CD4-positive, alpha-beta memory T cell (primary cell): ENCODE measurements around the gene ZFYVE28. TPM values are rescaled to one million over a fixed set of nuclear protein-coding genes. Genes with fewer than 3 reads are reported as not detected.

Experiments
- CTCF ChIA-PET: fragments of 350-600 bp; sonication (Branson Sonifier 250); formaldehyde crosslinking; loops from one replicate; lab custom pipeline; 2021; ENCODE audit warnings: inconsistent platforms; ENCODE audit not compliant: partially characterized antibody; lab: Charles Lee
- POLR2A ChIA-PET: fragments of 350-600 bp; sonication (Branson Sonifier 250); formaldehyde crosslinking; loops from one replicate; lab custom pipeline; 2021; ENCODE audit not compliant: partially characterized antibody; lab: Charles Lee
- DNase-seq, 5 donors: peaks; one replicate each; pipeline versions ENCODE4 v3.0.0 to v3.0.0-alpha.2; 2020 to 2022; ENCODE audit warnings: mixed read lengths in 1 of 5
- H3K27ac ChIP-seq: one replicate; pipeline ENCODE4 v1.7.0; 2013; ENCODE audit warnings: low read depth, low read length
- H3K27me3 ChIP-seq: 2 replicates; pipeline ENCODE4 v1.7.0; 2013; ENCODE audit warnings: mild to moderate bottlenecking, low read length, moderate library complexity; ENCODE audit not compliant: insufficient read depth
- H3K36me3 ChIP-seq: 2 replicates; pipeline ENCODE4 v1.7.0; 2013; ENCODE audit warnings: mild to moderate bottlenecking, low read length, moderate library complexity; ENCODE audit not compliant: insufficient read depth
- H3K4me1 ChIP-seq: 2 replicates; pipeline ENCODE4 v1.7.0; 2013; ENCODE audit warnings: mild to moderate bottlenecking, low read length, moderate library complexity; ENCODE audit not compliant: insufficient read depth
- H3K4me3 ChIP-seq, 2 donors: one replicate each; pipeline ENCODE4 v1.7.0; 2013; ENCODE audit warnings: low read length in 2 of 2, mild to moderate bottlenecking in 1 of 2
- H3K9me3 ChIP-seq, 2 donors: one replicate each; pipeline ENCODE4 v1.7.0; 2013; ENCODE audit warnings: low read length in 2 of 2, control low read depth in 1 of 2; ENCODE audit not compliant: control insufficient read depth in 1 of 2
- H3K27ac Mint-ChIP-seq, 7 donors: one replicate each; pipeline ENCODE4 v1.8.0; 2020 to 2021; ENCODE audit warnings: mixed read lengths in 7 of 7, mild to moderate bottlenecking in 6 of 7, inconsistent platforms in 3 of 7, moderate library complexity in 3 of 7
- H3K27me3 Mint-ChIP-seq, 2 donors: one replicate each; pipeline ENCODE4 v1.8.0; 2020 to 2021; ENCODE audit warnings: mixed read lengths in 2 of 2
- H3K36me3 Mint-ChIP-seq, 2 donors: one replicate each; pipeline ENCODE4 v1.8.0; 2020 to 2021; ENCODE audit warnings: mixed read lengths in 2 of 2, inconsistent platforms in 1 of 2, mild to moderate bottlenecking in 1 of 2
- H3K4me1 Mint-ChIP-seq, 4 donors: one replicate each; pipeline ENCODE4 v1.8.0; 2020 to 2021; ENCODE audit warnings: mixed read lengths in 4 of 4, mild to moderate bottlenecking in 1 of 4
- H3K4me3 Mint-ChIP-seq, 8 donors: one replicate each; pipeline ENCODE4 v1.8.0; 2020 to 2021; ENCODE audit warnings: mixed read lengths in 8 of 8, mild to moderate bottlenecking in 7 of 8, moderate library complexity in 6 of 8, inconsistent platforms in 3 of 8
- H3K9me3 Mint-ChIP-seq, 8 donors: one replicate each; pipeline ENCODE4 v1.8.0; 2020 to 2021; ENCODE audit warnings: mixed read lengths in 8 of 8, mild to moderate bottlenecking in 5 of 8, inconsistent platforms in 3 of 8, moderate library complexity in 1 of 8
- intact Hi-C: fragments of 100-400 bp; cut with micrococcal nuclease; formaldehyde crosslinking; loops from one replicate; pipeline ENCODE4 v1.15.1; 2023
- polyA plus RNA-seq, 2 donors: library from polyadenylated mRNA; unstranded; fragments of 300-500 nt; fragmentation: Illumina TruSeq; gene quantifications; one replicate each; pipeline ENCODE4 v1.2.3, GENCODE V29; 2021
- total RNA-seq, 2 experiments: library from RNA; stranded (reverse); gene quantifications; one replicate each; pipeline ENCODE4 v1.2.3, GENCODE V29; 2021

The ZFYVE28 gene
- total and polyA plus RNA-seq, 4 experiments from 2014 or later = 13.1 to 31.8 (median 23.8) TPM

DNA sequence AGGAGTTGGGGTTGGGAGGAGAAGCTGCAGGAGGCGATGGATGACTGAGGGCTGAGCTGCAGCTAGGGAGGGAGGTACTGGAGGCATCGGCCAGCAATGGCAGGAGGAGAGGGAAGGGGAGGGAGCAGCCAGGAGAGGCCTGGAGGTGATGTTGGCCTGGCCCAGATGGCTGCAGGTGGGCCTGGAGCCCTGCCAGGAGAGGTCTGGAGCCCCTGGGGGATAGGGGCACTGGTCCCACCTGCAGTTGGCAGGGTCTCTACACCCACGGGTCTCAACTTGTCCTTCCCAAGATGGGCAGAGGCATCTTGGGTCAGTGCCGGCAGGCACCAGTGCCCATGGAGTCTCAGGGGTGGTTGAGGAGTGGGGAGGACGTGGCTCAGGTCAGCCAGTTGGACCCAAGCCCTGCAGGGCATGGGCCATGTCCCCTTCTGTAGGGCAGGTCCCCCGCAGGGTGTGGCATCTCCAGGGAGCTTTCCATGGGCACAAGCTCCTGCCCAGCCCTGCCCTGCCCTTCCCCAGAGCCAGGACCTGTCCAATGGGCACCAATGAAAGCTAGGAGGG is 153.9 kb downstream of the ZFYVE28 start:
- Mint-ChIP-seq H3K27me3 (no peaks in the 10 kb centered on the region), H3K4me1 (peaks cover 2 to 17% (median 5%) of the 10 kb centered on the region in 4 donors), H3K27ac (peak overlapping the region in 1 of 7 donors; percentile 83), H3K9me3 (no peaks in the 10 kb centered on the region), H3K36me3 (peaks cover 2% of the 10 kb centered on the region in 2 donors), H3K4me3 (no peak overlapping the region)
- Histone ChIP-seq H3K4me3 (no peak overlapping the region), H3K4me1 (peaks cover 28% of the 10 kb centered on the region), H3K9me3 (no peaks in the 10 kb centered on the region), H3K36me3 (no peaks in the 10 kb centered on the region), H3K27ac (no peak overlapping the region), H3K27me3 (no peaks in the 10 kb centered on the region)
- ChIA-PET CTCF (no interaction called here), POLR2A (interaction anchor here (1.7 to 1.9 kb wide), 2 partner anchors 17 to 21 kb away, joined by 5 read pairs; no protein-coding TSS in a partner anchor)
- intact Hi-C loops = no loop called here
- DNase-seq = no peak

DNA sequence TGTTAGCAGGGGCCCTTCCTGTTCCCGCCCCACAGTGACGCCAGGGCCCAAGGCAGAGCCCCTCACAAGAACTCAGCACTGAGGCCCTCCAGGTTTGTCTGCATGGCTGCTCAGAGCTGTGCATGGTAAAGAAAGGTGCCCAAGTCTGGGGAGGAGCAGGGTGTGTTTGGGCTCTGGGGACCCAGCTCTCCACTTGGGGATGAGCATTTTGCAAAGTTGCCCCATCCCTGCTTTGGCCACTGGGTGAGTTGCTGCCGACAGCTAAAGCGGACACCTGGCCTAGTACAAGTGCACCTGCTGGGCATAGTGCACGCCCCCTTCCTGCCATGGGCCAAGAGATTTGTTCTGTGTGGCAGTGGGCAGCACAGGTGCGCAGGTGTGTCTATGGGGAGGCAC is 154.5 kb downstream of the ZFYVE28 start:
- no peak for DNase-seq
- H3K4me1 ChIP-seq = peaks cover 35% of the 10 kb centered on the region
- no peak overlapping the region for H3K4me3 ChIP-seq
- H3K9me3 ChIP-seq = no peaks in the 10 kb centered on the region
- peak overlapping the region in 5 of 8 donors; percentile 29 to 83 (median 36) for H3K4me3 Mint-ChIP-seq
- H3K4me1 Mint-ChIP-seq = peaks cover 2 to 17% (median 5%) of the 10 kb centered on the region in 4 donors
- H3K27ac Mint-ChIP-seq = peak overlapping the region in 4 of 7 donors; percentile 40 to 90 (median 86)
- CTCF ChIA-PET = no interaction called here
- peaks cover 0 to 2% of the 10 kb centered on the region in 2 donors for H3K36me3 Mint-ChIP-seq
- H3K27ac ChIP-seq = no peak overlapping the region
- no peaks in the 10 kb centered on the region for H3K27me3 Mint-ChIP-seq
- POLR2A ChIA-PET = interaction anchor here (1.2 to 2.5 kb wide), 6 partner anchors 16 to 272 kb away, joined by 3 to 38 read pairs (median 6); partner anchors contain the start of genes CFAP99, FAM193A and ZFYVE28
- H3K36me3 ChIP-seq = no peaks in the 10 kb centered on the region
- H3K27me3 ChIP-seq = no peaks in the 10 kb centered on the region
- no peaks in the 10 kb centered on the region for H3K9me3 Mint-ChIP-seq
- intact Hi-C loops = loop anchor here (2.0 kb wide), 2 partner anchors 27 to 255 kb away; partner anchors contain the start of gene NELFA

DNA sequence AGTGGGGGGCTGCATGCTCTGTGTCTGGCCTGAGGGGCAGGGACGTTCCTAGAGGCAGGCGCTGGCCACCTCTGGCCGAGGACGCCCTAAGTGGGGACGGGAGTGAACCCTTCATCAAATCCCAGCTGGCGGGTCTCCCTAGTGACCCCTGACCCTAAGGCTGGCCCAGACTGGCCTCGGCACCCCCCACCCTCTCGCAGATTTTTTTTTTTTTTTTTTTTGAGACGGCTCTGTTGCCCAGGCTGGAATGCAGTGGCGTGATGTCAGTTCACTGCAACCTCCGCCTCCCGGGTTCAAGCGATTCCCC is 155.5 kb downstream of the ZFYVE28 start:
- Mint-ChIP-seq H3K36me3 (peaks cover 1 to 2% of the 10 kb centered on the region in 2 donors), H3K27me3 (no peaks in the 10 kb centered on the region), H3K9me3 (no peaks in the 10 kb centered on the region), H3K27ac (peak overlapping the region; percentile 42 to 92 (median 88)), H3K4me1 (peaks cover 2 to 19% (median 5%) of the 10 kb centered on the region in 4 donors), H3K4me3 (peak overlapping the region; percentile 64 to 93 (median 80))
- no peak for DNase-seq
- POLR2A ChIA-PET = interaction anchor here (0.6 to 4.0 kb wide), 18 partner anchors 10 to 700 kb away, joined by 3 to 63 read pairs (median 8); partner anchors contain the start of genes CFAP99, FAM193A, GRK4 and HAUS3
- H3K9me3 ChIP-seq = no peaks in the 10 kb centered on the region
- peaks cover 1% of the 10 kb centered on the region for H3K36me3 ChIP-seq
- no peaks in the 10 kb centered on the region for H3K27me3 ChIP-seq
- CTCF ChIA-PET = interaction anchor here (1.0 to 1.4 kb wide), 4 partner anchors 19 to 179 kb away, joined by 3 to 7 read pairs (median 4); no protein-coding TSS in a partner anchor
- H3K4me3 ChIP-seq = peak overlapping the region in 1 of 2 donors; percentile 70
- peak overlapping the region; percentile 89 for H3K27ac ChIP-seq
- peaks cover 41% of the 10 kb centered on the region for H3K4me1 ChIP-seq
- intact Hi-C loops = loop anchor here (1.0 to 2.0 kb wide), 8 partner anchors 19 to 273 kb away; partner anchors contain the start of genes CFAP99, FAM193A, HAUS3 and NELFA

DNA sequence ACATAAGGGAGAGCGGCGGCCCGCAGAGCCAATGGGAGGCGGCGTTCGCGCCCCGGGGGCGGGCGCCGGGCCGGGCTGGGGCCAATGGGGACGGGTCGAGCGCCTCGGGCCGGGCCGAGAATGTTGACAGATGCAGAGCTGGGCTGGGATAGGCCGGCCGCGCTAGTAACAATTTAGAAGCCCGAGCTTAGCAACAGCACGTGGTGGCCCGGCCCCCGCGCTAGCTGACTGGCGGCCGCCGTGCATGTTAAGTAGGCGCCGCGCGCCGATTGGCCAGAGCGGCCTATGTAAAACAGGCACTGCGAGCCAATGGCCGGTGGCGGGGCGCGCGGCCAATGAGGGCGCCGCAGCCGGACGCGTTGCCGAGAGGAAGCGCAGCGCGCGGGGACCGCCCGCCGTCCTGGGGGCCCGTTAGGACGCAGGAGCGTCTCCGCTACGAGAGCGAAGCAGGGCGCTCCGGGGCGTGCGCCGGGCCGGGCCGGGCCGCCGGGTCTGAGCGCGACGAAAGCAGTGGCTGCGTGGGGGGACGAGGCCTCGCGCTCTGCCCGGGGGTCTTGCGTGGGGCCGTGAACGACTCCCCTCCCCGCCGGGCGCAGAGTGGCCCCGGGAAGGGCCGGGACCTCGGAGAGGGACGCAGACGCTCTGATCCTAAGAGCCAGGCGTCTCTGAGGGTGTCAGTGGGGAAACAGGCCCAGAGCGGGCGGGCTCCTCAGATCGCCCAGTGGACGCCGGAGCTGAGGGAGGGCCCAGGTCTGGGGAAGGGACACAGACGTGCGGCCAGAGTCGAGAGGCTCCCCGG is 156.1 kb downstream of the ZFYVE28 start:
- Mint-ChIP-seq H3K9me3 (no peaks in the 10 kb centered on the region), H3K27ac (peak overlapping the region; percentile 59 to 92 (median 88)), H3K36me3 (peaks cover 4 to 5% of the 10 kb centered on the region in 2 donors), H3K27me3 (no peaks in the 10 kb centered on the region), H3K4me3 (peak overlapping the region; percentile 65 to 93 (median 82)), H3K4me1 (peaks cover 2 to 24% (median 5%) of the 10 kb centered on the region in 4 donors)
- intact Hi-C loops = loop anchor here (1.0 to 2.0 kb wide), 8 partner anchors 20 to 274 kb away; partner anchors contain the start of genes CFAP99, FAM193A, HAUS3 and NELFA
- ChIA-PET CTCF (interaction anchor here (0.6 to 1.4 kb wide), 12 partner anchors 20 to 180 kb away, joined by 3 to 9 read pairs (median 4); partner anchors contain the start of genes CFAP99 and ZFYVE28), POLR2A (interaction anchor here (0.7 to 4.0 kb wide), 26 partner anchors 9 to 701 kb away, joined by 3 to 63 read pairs (median 6); partner anchors contain the start of genes CFAP99, FAM193A, GRK4 and HAUS3)
- no peaks in the 10 kb centered on the region for H3K9me3 ChIP-seq
- H3K36me3 ChIP-seq = peaks cover 7% of the 10 kb centered on the region
- H3K4me3 ChIP-seq = peak overlapping the region in 1 of 2 donors; percentile 70
- peak; percentile 98 to 99 (median 99) for DNase-seq
- peak overlapping the region; percentile 89 for H3K27ac ChIP-seq
- H3K27me3 ChIP-seq = no peaks in the 10 kb centered on the region
- H3K4me1 ChIP-seq = peaks cover 46% of the 10 kb centered on the region

DNA sequence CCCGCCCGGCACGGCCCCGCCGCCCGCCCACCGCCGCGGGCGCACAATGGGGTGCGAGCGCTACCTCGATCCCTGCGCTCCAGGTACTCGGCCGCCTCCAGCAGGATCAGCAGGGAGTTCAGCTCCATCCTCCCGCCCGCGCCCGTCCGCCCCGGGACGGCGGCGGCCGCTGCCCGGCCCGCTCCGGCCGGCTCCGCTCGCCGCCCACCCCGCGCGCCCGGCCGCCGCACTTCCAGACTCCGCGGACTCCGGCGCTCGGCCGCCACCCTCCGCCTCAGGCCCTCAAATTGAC is 156.6 kb downstream of the ZFYVE28 start, which contains the start of gene MXD4:
Gene MXD4, minus strand, starts transcription at position 257 of the 292 bp plus-strand sequence. Its CDS starts 129 bp downstream, at position 128.
- Histone ChIP-seq H3K4me1 (peaks cover 48% of the 10 kb centered on the region), H3K27ac (peak within 1 kb of the TSS; percentile 89), H3K9me3 (no peaks in the 10 kb centered on the region), H3K4me3 (peak within 1 kb of the TSS; percentile 11 to 70), H3K27me3 (no peaks in the 10 kb centered on the region), H3K36me3 (peaks cover 7% of the 10 kb centered on the region)
- H3K36me3 Mint-ChIP-seq = peaks cover 4 to 9% of the 10 kb centered on the region in 2 donors
- no peaks in the 10 kb centered on the region for H3K9me3 Mint-ChIP-seq
- DNase-seq = no peak
- H3K4me3 Mint-ChIP-seq = peak within 1 kb of the TSS; percentile 73 to 93 (median 82)
- peaks cover 4 to 29% (median 7%) of the 10 kb centered on the region in 4 donors for H3K4me1 Mint-ChIP-seq
- ChIA-PET POLR2A (interaction anchor here (0.6 to 4.0 kb wide), 25 partner anchors 8 to 702 kb away, joined by 3 to 63 read pairs (median 7); partner anchors contain the start of genes CFAP99, FAM193A, GRK4 and HAUS3), CTCF (interaction anchor here (0.6 to 1.4 kb wide), 12 partner anchors 20 to 180 kb away, joined by 3 to 9 read pairs (median 4); partner anchors contain the start of genes CFAP99 and ZFYVE28)
- intact Hi-C loops = loop anchor here (1.0 to 2.0 kb wide), 8 partner anchors 19 to 275 kb away; partner anchors contain the start of genes CFAP99, FAM193A, HAUS3 and NELFA
- no peaks in the 10 kb centered on the region for H3K27me3 Mint-ChIP-seq
- H3K27ac Mint-ChIP-seq = peak within 1 kb of the TSS; percentile 59 to 92 (median 88)

DNA sequence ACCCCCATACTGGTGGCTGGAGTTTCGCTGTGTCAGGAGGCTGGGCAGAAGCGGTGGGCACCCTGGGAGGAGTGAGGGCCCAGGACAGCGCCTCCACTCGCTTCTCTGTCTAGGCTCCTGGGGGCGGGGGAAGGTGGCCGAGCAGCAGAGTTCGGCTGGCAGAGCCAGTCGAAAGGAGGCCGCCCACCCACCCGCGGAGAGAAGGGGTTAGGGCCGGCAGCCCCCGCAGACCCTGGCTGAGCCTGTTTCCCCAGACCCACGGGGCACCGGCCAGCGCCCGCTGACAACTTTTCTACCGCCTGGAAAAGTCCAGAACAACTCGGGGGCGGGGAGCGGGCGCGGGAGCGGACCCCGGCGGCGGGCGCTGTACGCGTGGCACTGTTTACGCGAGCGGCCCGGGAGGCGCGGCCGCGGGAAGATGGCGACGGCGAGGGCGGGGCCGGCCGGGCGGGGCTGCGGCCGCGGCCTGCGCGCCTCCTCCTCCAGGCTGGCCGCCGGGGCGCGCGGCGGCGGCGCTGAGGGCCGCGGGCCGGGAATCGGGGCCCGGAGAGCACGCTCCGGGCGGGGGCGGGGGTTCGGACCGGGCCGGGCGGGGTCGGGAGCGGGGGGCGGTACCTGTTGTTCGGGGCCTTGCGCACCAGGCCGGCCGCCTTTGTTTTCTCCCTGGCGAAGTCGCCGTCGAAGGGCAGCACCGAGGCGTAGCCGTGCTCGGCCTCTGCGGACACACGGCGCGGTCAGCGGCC is 157.2 kb downstream of the ZFYVE28 start:
- no peaks in the 10 kb centered on the region for H3K9me3 Mint-ChIP-seq
- peak overlapping the region; percentile 66 for H3K27ac ChIP-seq
- H3K36me3 Mint-ChIP-seq = peaks cover 4 to 11% of the 10 kb centered on the region in 2 donors
- peaks cover 48% of the 10 kb centered on the region for H3K4me1 ChIP-seq
- peak; percentile 54 to 68 (median 60) for DNase-seq
- intact Hi-C loops = no loop called here
- peaks cover 7% of the 10 kb centered on the region for H3K36me3 ChIP-seq
- peaks cover 4 to 30% (median 7%) of the 10 kb centered on the region in 4 donors for H3K4me1 Mint-ChIP-seq
- H3K27me3 Mint-ChIP-seq = no peaks in the 10 kb centered on the region
- peak overlapping the region; percentile 58 to 87 (median 68) for H3K4me3 Mint-ChIP-seq
- H3K27ac Mint-ChIP-seq = peak overlapping the region in 4 of 7 donors; percentile 17 to 52 (median 36)
- POLR2A ChIA-PET = interaction anchor here (0.6 to 4.0 kb wide), 15 partner anchors 11 to 275 kb away, joined by 3 to 63 read pairs (median 10); partner anchors contain the start of genes CFAP99, FAM193A, HAUS3 and POLN
- H3K4me3 ChIP-seq = peak overlapping the region; percentile 11 to 59
- no peaks in the 10 kb centered on the region for H3K9me3 ChIP-seq
- CTCF ChIA-PET = interaction anchor here (0.6 to 1.3 kb wide), 6 partner anchors 19 to 164 kb away, joined by 3 to 9 read pairs (median 4); partner anchors contain the start of genes CFAP99 and ZFYVE28
- no peaks in the 10 kb centered on the region for H3K27me3 ChIP-seq
